ENCODE measurements around the gene KIF25.
"Not testable (repeated sequence)": the region's sequence is repeated elsewhere in the genome, so short reads cannot be mapped to it uniquely, and the experiment has no call there.

KIF25 gene

GRCh38 chr6:167996424-167997199, 859 bp upstream of the KIF25 start:
- DNase-seq = no peak

- DNase-seq = no peak
These were observed 744 bp downstream of the KIF25 start for GRCh38 chr6:167998215-167998614.

- no peak for DNase-seq
These were observed 2.9 kb downstream of the KIF25 start for GRCh38 chr6:168000198-168001028.

- DNase-seq = no peak
These were observed 3.5 kb downstream of the KIF25 start for GRCh38 chr6:168001029-168001332.

GRCh38 chr6:168001514-168001913, 4.0 kb downstream of the KIF25 start:
- not testable (repeated sequence) for DNase-seq

- no peak for DNase-seq
These were observed 5.3 kb downstream of the KIF25 start for GRCh38 chr6:168002804-168003203.

- no peak for DNase-seq
These were observed 6.6 kb downstream of the KIF25 start for GRCh38 chr6:168004023-168004422.

GRCh38 chr6:168004945-168005344, 7.5 kb downstream of the KIF25 start:
- DNase-seq = no peak

GRCh38 chr6:168005796-168006195, 8.3 kb downstream of the KIF25 start:
- no peak for DNase-seq

- DNase-seq = no peak
These were observed 10.3 kb downstream of the KIF25 start for GRCh38 chr6:168007592-168008338.

- DNase-seq = no peak
These were observed 11.9 kb downstream of the KIF25 start for GRCh38 chr6:168009331-168009730.

GRCh38 chr6:168011291-168011690, 13.8 kb downstream of the KIF25 start:
- DNase-seq = no peak

GRCh38 chr6:168012431-168013249, 15.2 kb downstream of the KIF25 start:
- no peak for DNase-seq

- no peak for DNase-seq
These were observed 15.9 kb downstream of the KIF25 start for GRCh38 chr6:168013250-168013915.

- DNase-seq = no peak
These were observed 17.0 kb downstream of the KIF25 start for GRCh38 chr6:168014428-168014827.

GRCh38 chr6:168015009-168015408, 17.5 kb downstream of the KIF25 start:
- DNase-seq = no peak

GRCh38 chr6:168015482-168016175, 18.2 kb downstream of the KIF25 start:
- no peak for DNase-seq

GRCh38 chr6:168016176-168016620, 18.7 kb downstream of the KIF25 start:
- no peak for DNase-seq

- no peak for DNase-seq
These were observed 19.5 kb downstream of the KIF25 start for GRCh38 chr6:168016721-168017525.

- no peak for DNase-seq
These were observed 20.2 kb downstream of the KIF25 start for GRCh38 chr6:168017629-168018028.

GRCh38 chr6:168018664-168019063, 21.2 kb downstream of the KIF25 start:
- no peak for DNase-seq
